GM19240 (cell line): ENCODE results near the gene CMKLR1.

Experiments
- DNase-seq: peaks from one replicate; pipeline ENCODE4 v3.0.0; 2011; ENCODE audit warnings: low spot score; ENCODE audit not compliant: insufficient read length

The CMKLR1 gene

GRCh38 chr12:108317308-108318234 lies 21.5 kb downstream of the CMKLR1 start:
- no peak for DNase-seq

- no peak for DNase-seq
Observed at GRCh38 chr12:108316176-108317086, 22.7 kb downstream of the CMKLR1 start.

GRCh38 chr12:108315486-108316105 lies 23.5 kb downstream of the CMKLR1 start:
- DNase-seq, result no peak

GRCh38 chr12:108313606-108314351 lies 25.3 kb downstream of the CMKLR1 start:
- no peak for DNase-seq

- no peak for DNase-seq
Observed at GRCh38 chr12:108313241-108313605, 25.9 kb downstream of the CMKLR1 start.

GRCh38 chr12:108312693-108313189 lies 26.4 kb downstream of the CMKLR1 start:
- DNase-seq, result no peak

- no peak for DNase-seq
Observed at GRCh38 chr12:108312073-108312659, 26.9 kb downstream of the CMKLR1 start.

- no peak for DNase-seq
Observed at GRCh38 chr12:108311605-108312004, 27.5 kb downstream of the CMKLR1 start.

- no peak for DNase-seq
Observed at GRCh38 chr12:108310489-108310888, 28.6 kb downstream of the CMKLR1 start.

- DNase-seq, result no peak
Observed at GRCh38 chr12:108309674-108310312, 29.3 kb downstream of the CMKLR1 start.

GRCh38 chr12:108308395-108309085 lies 30.6 kb downstream of the CMKLR1 start:
- no peak for DNase-seq

- DNase-seq, result no peak
Observed at GRCh38 chr12:108307006-108307405, 32.1 kb downstream of the CMKLR1 start.

- no peak for DNase-seq
Observed at GRCh38 chr12:108306506-108306905, 32.6 kb downstream of the CMKLR1 start.

GRCh38 chr12:108305991-108306501 lies 33.1 kb downstream of the CMKLR1 start:
- DNase-seq, result no peak

- DNase-seq, result no peak
Observed at GRCh38 chr12:108305520-108305919, 33.6 kb downstream of the CMKLR1 start.

GRCh38 chr12:108304633-108305032 lies 34.5 kb downstream of the CMKLR1 start:
- DNase-seq, result no peak

GRCh38 chr12:108303703-108304102 lies 35.4 kb downstream of the CMKLR1 start:
- no peak for DNase-seq

GRCh38 chr12:108302403-108303311 lies 36.5 kb downstream of the CMKLR1 start:
- DNase-seq, result no peak
